Measurements from ENCODE around the gene STARD8.
"Not testable (repeated sequence)": the region's sequence is repeated elsewhere in the genome, so short reads cannot be mapped to it uniquely, and the experiment has no call there.

The STARD8 gene

GRCh38 chrX:68721991-68722860, 74.8 kb downstream of the STARD8 start:
- no peak for DNase-seq
- no peaks in the 10 kb centered on the region for H3K4me1 Mint-ChIP-seq
- no peaks in the 10 kb centered on the region for H3K9me3 Mint-ChIP-seq
- no peaks in the 10 kb centered on the region for H3K36me3 Mint-ChIP-seq
- peaks cover 0 to 4% of the 10 kb centered on the region in 2 donors for H3K27me3 Mint-ChIP-seq
- ATAC-seq (replicated peaks) = no peak
- H3K4me3 Mint-ChIP-seq = no peak overlapping the region
- no peak overlapping the region for H3K27ac Mint-ChIP-seq

- no peaks in the 10 kb centered on the region for H3K9me3 Mint-ChIP-seq
- H3K4me3 Mint-ChIP-seq = no peak overlapping the region
- H3K27ac Mint-ChIP-seq = no peak overlapping the region
- ATAC-seq (replicated peaks) = no peak
- DNase-seq = no peak
- peaks cover 0 to 13% of the 10 kb centered on the region in 2 donors for H3K27me3 Mint-ChIP-seq
- H3K36me3 Mint-ChIP-seq = no peaks in the 10 kb centered on the region
- H3K4me1 Mint-ChIP-seq = no peaks in the 10 kb centered on the region
These were observed 76.2 kb downstream of the STARD8 start for GRCh38 chrX:68723491-68724155.

- no peaks in the 10 kb centered on the region for H3K36me3 Mint-ChIP-seq
- DNase-seq (no peak), ATAC-seq (replicated peaks) (no peak)
- no peak overlapping the region for H3K27ac Mint-ChIP-seq
- no peaks in the 10 kb centered on the region for H3K9me3 Mint-ChIP-seq
- no peaks in the 10 kb centered on the region for H3K4me1 Mint-ChIP-seq
- H3K4me3 Mint-ChIP-seq = no peak overlapping the region
- H3K27me3 Mint-ChIP-seq = peaks cover 0 to 16% of the 10 kb centered on the region in 2 donors
These were observed 77.1 kb downstream of the STARD8 start for GRCh38 chrX:68724531-68725020.

GRCh38 chrX:68725756-68726365, 78.4 kb downstream of the STARD8 start:
- Mint-ChIP-seq H3K27me3 (peaks cover 0 to 17% of the 10 kb centered on the region in 2 donors), H3K4me1 (no peaks in the 10 kb centered on the region), H3K9me3 (no peaks in the 10 kb centered on the region), H3K27ac (no peak overlapping the region), H3K36me3 (no peaks in the 10 kb centered on the region), H3K4me3 (no peak overlapping the region)
- ATAC-seq (replicated peaks) = no peak
- DNase-seq = no peak

DNA sequence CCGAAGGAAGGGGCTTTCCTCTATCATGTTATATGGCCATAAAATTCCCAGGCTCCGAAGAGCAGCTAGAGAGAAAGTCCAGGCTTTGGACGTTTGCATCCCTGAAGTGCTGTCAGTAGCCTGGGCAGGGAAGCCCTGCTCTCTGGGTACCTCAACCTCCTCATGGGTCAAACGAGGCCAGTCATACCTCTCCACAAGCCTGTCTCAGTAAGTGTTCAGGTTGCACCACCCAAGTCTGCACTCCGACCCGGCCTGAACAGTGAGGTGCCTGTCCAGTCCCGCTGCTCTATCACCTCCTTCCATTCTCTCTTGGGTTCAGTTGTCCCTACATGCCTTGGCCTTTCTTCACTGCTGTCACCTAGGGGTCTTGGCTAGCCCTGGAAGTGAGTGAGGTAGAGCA, 78.9 kb downstream of the STARD8 start:
- no peak overlapping the region for H3K27ac Mint-ChIP-seq

GRCh38 chrX:68727696-68728095, 80.2 kb downstream of the STARD8 start:
- Mint-ChIP-seq H3K9me3 (no peaks in the 10 kb centered on the region), H3K4me1 (no peaks in the 10 kb centered on the region), H3K4me3 (no peak overlapping the region), H3K27me3 (peaks cover 0 to 19% of the 10 kb centered on the region in 2 donors), H3K27ac (no peak overlapping the region), H3K36me3 (no peaks in the 10 kb centered on the region)
- DNase-seq = no peak
- no peak for ATAC-seq (replicated peaks)

More for the DNA sequence above, 78.9 kb downstream of the STARD8 start:
- no peak for DNase-seq
- no peaks in the 10 kb centered on the region for H3K9me3 Mint-ChIP-seq
- no peaks in the 10 kb centered on the region for H3K4me1 Mint-ChIP-seq
- no peak for ATAC-seq (replicated peaks)
- no peaks in the 10 kb centered on the region for H3K36me3 Mint-ChIP-seq
- H3K4me3 Mint-ChIP-seq = no peak overlapping the region
- H3K27me3 Mint-ChIP-seq = peaks cover 0 to 17% of the 10 kb centered on the region in 2 donors

DNA sequence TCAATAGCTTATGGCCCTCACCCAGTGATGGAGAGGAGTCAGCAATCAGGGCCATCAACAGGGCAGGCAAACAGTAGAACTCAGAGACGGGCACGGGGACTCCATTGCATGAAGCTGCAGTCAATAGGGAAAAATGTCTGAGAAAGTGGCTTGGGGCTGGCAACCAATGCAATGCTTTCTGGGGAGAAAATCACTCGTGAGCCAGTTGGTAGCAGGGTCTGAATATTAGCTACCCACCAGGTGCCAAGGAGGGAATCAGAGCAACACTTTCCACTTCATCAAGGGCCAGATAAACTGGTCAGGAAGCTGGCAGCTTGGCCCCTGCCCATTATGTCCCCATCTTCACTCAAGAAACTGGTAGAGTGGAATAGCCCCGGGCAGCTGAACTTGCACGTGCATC, 80.7 kb downstream of the STARD8 start:
- no peak overlapping the region for H3K27ac Mint-ChIP-seq
- DNase-seq = no peak
- no peak for ATAC-seq (replicated peaks)
- no peaks in the 10 kb centered on the region for H3K9me3 Mint-ChIP-seq
- no peak overlapping the region for H3K4me3 Mint-ChIP-seq
- H3K27me3 Mint-ChIP-seq = peaks cover 0 to 24% of the 10 kb centered on the region in 2 donors
- H3K36me3 Mint-ChIP-seq = no peaks in the 10 kb centered on the region
- H3K4me1 Mint-ChIP-seq = no peaks in the 10 kb centered on the region

DNA sequence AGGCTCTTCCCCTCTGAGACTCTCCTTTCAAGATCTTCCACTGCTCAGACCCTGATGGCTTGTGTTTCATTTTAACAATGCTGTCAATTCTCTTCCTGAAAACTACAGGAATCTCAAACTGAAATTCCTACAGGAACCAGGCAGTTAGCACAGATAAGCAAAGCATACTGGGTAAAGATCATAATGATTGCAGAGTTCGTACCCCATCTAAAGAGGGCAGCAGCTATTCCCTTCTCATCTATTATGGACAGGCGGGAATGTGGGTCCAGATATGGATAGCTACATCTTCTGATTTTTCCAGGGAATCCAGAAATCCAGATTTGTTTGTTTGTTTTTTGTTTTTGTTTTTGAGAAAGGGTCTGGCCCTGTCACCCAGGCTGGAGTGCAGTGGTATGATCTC, 83.8 kb downstream of the STARD8 start:
- H3K27ac Mint-ChIP-seq = no peak overlapping the region
- ATAC-seq (replicated peaks) (no peak), DNase-seq (no peak)
- H3K4me3 Mint-ChIP-seq = no peak overlapping the region
- H3K9me3 Mint-ChIP-seq = no peaks in the 10 kb centered on the region
- H3K27me3 Mint-ChIP-seq = peaks cover 7 to 31% of the 10 kb centered on the region in 2 donors
- H3K4me1 Mint-ChIP-seq = no peaks in the 10 kb centered on the region
- H3K36me3 Mint-ChIP-seq = no peaks in the 10 kb centered on the region

DNA sequence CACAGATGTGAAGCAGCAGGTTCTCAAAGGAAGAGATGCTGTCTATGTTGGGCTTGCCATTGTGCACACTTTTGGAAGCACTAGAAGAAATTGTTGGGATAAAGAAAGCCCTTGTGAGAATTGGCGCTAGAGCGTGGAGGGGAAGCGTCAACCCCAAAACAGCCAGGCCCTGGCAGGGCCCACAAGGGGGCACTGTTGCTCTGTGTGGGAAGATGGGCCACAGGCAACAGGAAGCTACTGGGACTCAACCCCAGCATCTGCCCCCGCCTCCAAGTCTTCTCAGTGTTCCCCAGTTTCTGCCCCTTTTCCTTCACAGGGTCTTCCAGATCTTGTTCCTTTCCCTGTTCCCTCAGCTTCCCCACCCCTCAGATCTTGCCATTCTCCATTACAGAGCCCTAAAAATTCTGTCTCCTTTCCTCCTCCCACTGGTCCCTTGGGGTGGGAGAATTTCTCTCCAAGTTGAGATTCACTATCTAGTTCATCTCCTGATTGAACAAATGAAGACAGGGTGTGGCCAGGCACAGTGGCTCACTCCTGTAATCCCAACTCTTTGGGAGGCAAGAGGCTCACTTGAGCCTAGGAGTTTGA, 85.5 kb downstream of the STARD8 start:
- ATAC-seq (replicated peaks) (peak; percentile 65 to 79), DNase-seq (peak; percentile 40)
- Mint-ChIP-seq H3K4me3 (no peak overlapping the region), H3K4me1 (no peaks in the 10 kb centered on the region), H3K36me3 (no peaks in the 10 kb centered on the region), H3K9me3 (no peaks in the 10 kb centered on the region), H3K27ac (no peak overlapping the region), H3K27me3 (peaks cover 7 to 27% of the 10 kb centered on the region in 2 donors)

- H3K36me3 Mint-ChIP-seq = no peaks in the 10 kb centered on the region
- no peak for ATAC-seq (replicated peaks)
These were observed 87.8 kb downstream of the STARD8 start for GRCh38 chrX:68735266-68735665.

DNA sequence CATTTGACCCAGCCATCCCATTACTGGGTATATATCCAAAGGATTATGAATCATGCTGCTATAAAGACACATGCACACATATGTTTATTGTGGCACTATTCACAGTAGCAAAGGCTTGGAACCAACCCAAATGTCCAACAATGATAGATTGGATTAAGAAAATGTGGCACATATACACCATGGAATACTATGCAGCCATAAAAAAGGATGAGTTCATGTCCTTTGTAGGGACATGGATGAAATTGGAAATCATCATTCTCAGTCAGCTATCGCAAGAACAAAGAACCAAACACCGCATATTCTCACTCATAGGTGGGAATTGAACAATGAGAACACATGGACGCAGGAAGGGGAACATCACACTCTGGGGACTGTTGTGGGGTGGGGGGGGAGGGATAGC, 94.4 kb downstream of the STARD8 start:
- not testable (repeated sequence) for H3K27ac Mint-ChIP-seq; H3K4me3 Mint-ChIP-seq; H3K9me3 Mint-ChIP-seq; H3K4me1 Mint-ChIP-seq; H3K36me3 Mint-ChIP-seq; ATAC-seq (replicated peaks); DNase-seq; H3K27me3 Mint-ChIP-seq

More at GRCh38 chrX:68735266-68735665, 87.8 kb downstream of the STARD8 start:
- H3K27me3 Mint-ChIP-seq = peaks cover 7 to 18% of the 10 kb centered on the region in 2 donors
- no peak overlapping the region for H3K27ac Mint-ChIP-seq
- no peak overlapping the region for H3K4me3 Mint-ChIP-seq
- no peaks in the 10 kb centered on the region for H3K9me3 Mint-ChIP-seq
- DNase-seq = no peak
- H3K4me1 Mint-ChIP-seq = no peaks in the 10 kb centered on the region

GRCh38 chrX:68743754-68744153, 96.3 kb downstream of the STARD8 start:
- H3K4me1 Mint-ChIP-seq = peaks cover 0 to 2% of the 10 kb centered on the region in 2 donors
- no peak overlapping the region for H3K27ac Mint-ChIP-seq
- H3K36me3 Mint-ChIP-seq = no peaks in the 10 kb centered on the region
- H3K9me3 Mint-ChIP-seq = peaks cover 1 to 7% of the 10 kb centered on the region in 2 donors
- H3K4me3 Mint-ChIP-seq = no peak overlapping the region
- ATAC-seq (replicated peaks) (no peak), DNase-seq (no peak)
- peaks cover 0 to 5% of the 10 kb centered on the region in 2 donors for H3K27me3 Mint-ChIP-seq

DNA sequence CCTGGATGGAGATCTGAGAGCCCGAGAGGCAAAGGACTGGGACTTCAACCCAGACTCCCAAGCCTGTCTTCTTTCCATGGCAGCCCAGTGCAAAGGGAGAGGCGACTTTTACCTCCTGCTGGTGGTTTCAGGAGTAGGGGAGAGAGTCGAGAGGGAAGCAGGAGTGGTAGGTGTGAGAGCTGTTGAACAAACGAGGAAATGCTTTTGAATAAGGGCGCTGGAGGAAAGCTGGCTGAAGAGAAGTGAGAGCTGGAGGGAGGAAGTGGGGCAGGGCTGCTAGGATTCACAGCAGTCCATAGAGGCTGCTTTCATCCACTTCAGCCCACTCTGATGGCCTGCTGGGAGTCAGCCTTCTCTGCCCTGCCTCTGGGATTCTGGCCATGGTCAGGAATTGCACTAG, 99.5 kb downstream of the STARD8 start:
- no peak for ATAC-seq (replicated peaks)
- Mint-ChIP-seq H3K27me3 (peaks cover 0 to 5% of the 10 kb centered on the region in 2 donors), H3K27ac (no peak overlapping the region), H3K4me1 (peaks cover 0 to 2% of the 10 kb centered on the region in 2 donors), H3K9me3 (peaks cover 1 to 11% of the 10 kb centered on the region in 2 donors), H3K36me3 (no peaks in the 10 kb centered on the region), H3K4me3 (no peak overlapping the region)
- no peak for DNase-seq

- ATAC-seq (replicated peaks) (no peak), DNase-seq (no peak)
- peaks cover 0 to 5% of the 10 kb centered on the region in 2 donors for H3K27me3 Mint-ChIP-seq
- no peaks in the 10 kb centered on the region for H3K36me3 Mint-ChIP-seq
- H3K4me3 Mint-ChIP-seq = no peak overlapping the region
- H3K27ac Mint-ChIP-seq = no peak overlapping the region
- H3K4me1 Mint-ChIP-seq = peaks cover 0 to 2% of the 10 kb centered on the region in 2 donors
- H3K9me3 Mint-ChIP-seq = peaks cover 1 to 11% of the 10 kb centered on the region in 2 donors
These were observed 100.6 kb downstream of the STARD8 start for GRCh38 chrX:68748030-68748429.
